NK-92 treated with Interleukin-12 subunit alpha and Interleukin-12 subunit beta, amount 100 ng/mL, for 24 hours (cell line): ENCODE data around the gene MMEL1.
"Not testable (repeated sequence)": the region's sequence is repeated elsewhere in the genome, so short reads cannot be mapped to it uniquely, and the experiment has no call there.

Experiments used
- DNase-seq: peaks from one replicate; lab custom pipeline; 2025; lab: John Stamatoyannopoulos, UW

The MMEL1 gene

DNA sequence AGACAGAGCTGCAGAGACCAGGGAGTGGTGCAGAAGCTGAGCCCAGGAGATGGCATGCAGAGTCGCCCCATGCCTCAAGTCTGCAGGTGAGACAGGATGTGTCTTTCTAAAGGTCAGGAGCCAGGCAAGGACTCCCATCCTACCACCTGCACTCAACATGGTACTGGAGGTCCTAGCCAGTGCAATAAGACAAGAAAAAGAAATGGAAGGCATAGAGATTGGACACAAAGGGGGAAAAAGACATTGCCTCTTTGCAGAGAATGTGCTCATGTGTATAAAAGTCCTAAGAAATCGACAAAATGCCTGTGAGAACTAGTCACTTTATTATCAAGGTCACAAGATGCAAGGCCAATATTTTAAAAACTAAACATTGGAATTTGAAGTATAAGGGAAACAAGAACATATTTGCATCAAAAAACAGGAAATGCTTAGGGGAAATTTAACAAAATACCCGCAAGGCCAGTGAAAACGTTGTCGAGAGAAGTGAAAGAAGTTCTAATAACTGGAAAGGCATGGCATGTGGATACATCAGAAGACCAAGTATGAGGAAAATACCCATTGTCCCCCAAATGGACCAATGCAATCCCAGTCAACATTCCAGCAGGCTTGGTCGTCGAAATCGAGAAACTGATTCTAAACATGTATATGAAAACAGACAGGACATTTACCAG, 59.4 kb downstream of the MMEL1 start:
- DNase-seq: no peak

- DNase-seq: no peak
Measured at GRCh38 chr1:2571348-2571747, 61.5 kb downstream of the MMEL1 start.

DNA sequence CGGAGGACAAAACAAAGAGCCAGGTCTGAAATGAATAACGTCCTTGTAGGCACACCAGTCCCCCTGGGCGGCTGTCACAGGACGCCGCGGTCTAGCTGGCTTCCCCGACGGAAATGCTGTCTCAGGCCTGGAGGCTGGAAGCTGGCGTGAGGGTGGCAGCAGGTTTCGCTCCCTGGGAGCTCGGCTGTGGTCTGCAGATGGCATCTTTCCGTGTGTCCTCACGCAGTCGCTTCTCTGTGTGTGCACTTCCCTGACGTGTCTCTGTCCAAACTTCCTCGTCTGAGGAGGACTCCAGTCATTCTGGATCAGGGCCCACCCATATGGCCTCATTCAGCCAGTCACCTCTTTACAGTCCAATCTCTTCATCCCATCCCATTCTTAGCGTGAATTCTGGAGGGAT, 62.5 kb downstream of the MMEL1 start:
- DNase-seq: no peak

GRCh38 chr1:2569703-2570102, 63.1 kb downstream of the MMEL1 start:
- not testable (repeated sequence) for DNase-seq

- DNase-seq: no peak
Measured at GRCh38 chr1:2569060-2569459, 63.8 kb downstream of the MMEL1 start.

- not testable (repeated sequence) for DNase-seq
Measured at GRCh38 chr1:2568187-2568816, 64.5 kb downstream of the MMEL1 start.

DNA sequence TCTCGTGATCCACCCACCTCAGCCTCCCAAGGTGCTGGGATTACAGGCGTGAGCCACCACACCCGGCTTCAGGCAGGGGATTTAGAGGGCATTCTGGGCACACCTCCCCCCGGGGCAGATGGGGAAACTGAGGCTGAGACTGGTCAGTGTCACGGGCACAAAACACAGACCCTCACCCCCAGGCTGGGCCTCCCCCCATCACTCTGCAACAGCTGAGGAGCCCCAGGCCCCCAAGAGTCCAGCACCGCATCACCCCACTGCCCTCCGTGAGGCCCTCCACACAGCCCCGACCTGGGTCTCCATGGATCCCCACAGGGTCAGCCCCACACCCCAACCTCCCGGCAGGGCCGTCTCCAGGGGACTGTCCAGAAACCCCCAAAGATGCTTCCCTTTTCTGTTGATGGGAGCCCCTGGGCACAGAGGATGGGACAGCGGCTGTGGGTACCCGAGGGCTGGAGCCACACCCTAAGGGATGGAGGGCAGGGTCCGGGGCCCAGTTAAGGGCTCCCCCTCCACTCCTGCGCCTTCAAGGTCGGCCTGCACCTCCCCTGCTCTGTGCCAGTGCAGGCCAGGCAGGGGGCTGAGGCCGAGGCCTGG, 65.6 kb downstream of the MMEL1 start:
- no peak for DNase-seq

DNA sequence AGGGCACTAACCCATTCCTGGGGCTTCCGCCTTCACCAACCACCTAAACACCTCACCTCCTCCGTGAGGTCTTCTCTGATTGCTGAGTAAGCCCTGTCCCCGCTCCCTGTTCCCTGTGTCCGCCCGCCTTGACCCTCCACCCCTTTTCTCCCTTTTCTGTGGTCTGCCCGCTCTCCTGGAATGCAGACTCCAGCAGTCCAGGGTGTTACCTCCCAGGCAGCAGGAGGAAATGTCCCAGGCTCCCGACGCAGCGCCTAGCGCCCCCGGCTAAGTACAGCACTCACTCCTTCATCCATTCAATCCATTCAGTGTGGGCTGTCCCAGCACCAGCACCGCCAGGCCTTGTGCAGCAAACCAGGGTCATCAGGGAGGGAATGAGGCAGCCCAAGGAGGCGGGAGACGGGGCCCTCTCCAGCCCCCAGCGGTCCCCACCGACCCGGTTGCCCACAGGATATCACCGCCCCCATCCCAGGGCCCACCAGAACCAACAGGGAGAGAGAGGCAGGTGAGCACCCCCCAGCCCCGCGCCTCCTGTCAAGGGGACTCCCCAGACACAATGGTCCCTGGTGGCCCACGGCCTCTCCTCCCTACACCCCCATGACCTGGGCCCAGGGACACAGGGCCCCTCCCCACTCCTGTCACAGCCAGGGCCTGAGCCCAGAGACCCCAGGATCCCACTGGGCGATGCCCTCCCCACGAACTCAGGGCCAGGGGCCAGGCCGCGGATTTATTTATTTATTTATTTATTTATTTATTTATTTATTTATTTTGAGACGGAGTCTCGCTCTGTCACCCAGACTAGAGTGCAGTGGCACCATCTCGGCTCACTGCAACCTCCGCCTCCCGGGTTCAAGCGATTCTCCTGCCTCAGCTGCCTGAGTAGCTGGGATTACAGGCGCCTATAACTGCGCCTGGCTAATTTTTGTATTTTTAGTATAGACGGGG, 66.4 kb downstream of the MMEL1 start:
- DNase-seq: no peak

- DNase-seq: no peak
Measured at GRCh38 chr1:2564815-2565374, 67.9 kb downstream of the MMEL1 start.

GRCh38 chr1:2564006-2564814, 68.6 kb downstream of the MMEL1 start:
- no peak for DNase-seq

DNA sequence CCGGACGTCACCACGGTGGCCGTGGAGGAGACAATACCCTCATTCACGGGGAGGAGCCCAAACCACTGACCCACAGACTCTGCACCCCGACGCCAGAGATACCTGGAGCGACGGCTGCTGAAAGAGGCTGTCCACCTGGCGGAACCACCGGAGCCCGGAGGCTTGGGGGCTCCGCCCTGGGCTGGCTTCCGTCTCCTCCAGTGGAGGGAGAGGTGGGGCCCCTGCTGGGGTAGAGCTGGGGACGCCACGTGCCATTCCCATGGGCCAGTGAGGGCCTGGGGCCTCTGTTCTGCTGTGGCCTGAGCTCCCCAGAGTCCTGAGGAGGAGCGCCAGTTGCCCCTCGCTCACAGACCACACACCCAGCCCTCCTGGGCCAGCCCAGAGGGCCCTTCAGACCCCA, 69.6 kb downstream of the MMEL1 start:
- DNase-seq: no peak

DNA sequence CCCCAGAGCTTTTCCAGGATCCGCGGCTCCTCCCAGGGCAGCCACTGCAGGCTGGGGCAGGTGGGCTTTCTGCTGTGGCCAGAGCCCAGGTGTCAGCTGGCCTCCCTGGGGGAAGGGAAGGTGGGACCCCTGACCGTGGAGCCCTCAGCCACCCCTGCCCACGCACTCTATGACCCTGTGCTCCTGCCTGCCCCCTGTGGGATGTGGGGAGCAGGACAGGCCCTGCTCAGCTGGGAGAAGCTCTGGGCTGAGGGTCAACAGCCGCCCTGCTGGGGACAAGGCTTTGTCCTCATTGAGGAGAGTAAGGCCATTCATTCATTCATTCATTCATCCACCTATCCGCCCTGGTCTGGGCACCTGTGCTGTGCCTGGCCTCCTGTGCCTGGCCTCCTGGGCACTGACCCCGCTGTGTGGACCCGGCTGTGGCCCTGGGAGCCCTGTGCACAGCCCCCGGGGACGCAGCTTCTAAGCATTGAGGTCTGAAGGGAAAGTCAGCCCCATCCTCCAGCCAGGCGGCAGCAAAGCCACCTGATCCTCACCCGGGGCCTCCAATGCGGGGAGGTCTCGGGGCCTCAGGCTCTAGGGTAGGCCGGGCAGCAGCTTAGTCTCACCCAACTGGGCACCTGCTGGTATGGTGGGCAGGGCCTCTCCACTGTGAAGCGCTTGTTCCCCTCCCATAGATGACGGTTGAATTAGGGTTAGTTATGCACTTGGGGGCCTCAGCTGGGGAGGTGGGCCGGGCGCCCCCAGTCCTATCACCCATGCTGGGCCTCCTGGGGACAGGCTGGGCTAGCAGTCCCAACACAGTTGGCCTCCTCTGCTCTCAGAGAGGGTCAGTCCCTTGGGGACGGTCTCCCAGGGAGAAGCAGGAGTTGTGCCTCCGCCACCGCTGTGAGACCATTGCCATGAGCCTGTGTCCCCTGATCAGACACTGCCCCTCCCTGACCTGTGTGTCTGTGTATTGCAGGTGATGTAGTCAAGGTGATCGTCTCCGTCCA, 70.6 kb downstream of the MMEL1 start:
- DNase-seq: no peak

DNA sequence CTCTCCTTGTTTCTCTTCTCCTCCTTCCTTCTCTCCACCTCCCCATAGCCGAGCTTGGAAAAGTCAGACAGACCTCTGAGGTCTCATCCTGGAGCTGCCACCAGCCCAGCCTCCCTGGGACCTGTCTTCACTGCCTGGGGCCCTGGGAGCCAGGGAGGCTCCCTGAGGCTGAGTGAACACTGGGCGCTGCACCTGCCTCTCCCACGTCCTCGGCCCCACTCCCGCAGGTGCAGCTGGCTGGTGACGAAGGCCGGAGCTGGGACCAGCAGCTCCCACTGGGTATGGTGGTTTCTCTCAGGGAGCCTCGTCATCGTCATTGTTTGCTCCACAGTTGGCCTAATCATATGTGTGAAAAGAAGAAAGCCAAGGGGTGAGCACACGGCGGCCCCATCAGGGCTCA, 71.4 kb downstream of the MMEL1 start:
- no peak for DNase-seq

DNA sequence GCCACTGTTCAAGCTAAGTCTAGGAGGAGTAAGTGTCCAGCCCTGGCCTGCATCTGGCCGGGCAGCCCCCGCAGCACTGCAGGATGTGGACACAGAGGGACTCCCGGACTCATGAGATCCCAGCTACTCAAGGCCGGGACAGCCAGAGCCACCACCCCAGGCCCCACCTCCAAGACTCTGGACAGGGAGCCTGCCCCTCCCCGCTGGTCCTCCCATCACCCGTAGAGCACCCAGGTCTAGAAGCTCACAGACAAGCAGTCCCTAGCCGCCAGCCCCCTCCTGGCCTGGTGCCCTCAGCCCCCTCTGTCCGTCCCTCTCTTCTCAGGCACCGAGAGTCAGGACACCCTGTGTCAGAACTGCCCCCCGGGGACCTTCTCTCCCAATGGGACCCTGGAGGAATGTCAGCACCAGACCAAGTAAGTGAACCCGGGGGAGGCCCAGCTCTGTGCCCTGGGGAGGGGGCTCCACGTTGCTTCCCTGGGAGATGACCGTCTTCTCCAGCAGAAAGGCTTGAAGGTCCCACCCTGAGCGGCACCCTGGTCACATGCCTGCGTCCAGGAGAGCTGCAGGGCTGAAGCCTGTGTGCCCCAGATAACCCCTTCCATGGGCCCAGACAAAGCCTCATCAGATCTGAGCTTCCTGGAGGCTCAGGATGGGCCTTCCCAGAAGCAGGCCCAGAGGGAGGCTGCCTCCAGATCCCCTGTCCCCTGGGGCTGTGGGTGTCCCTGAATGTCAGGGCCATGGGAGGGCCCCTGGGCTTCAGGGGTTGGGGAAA, 72.3 kb downstream of the MMEL1 start:
- no peak for DNase-seq

GRCh38 chr1:2559509-2560298, 73.1 kb downstream of the MMEL1 start:
- no peak for DNase-seq

DNA sequence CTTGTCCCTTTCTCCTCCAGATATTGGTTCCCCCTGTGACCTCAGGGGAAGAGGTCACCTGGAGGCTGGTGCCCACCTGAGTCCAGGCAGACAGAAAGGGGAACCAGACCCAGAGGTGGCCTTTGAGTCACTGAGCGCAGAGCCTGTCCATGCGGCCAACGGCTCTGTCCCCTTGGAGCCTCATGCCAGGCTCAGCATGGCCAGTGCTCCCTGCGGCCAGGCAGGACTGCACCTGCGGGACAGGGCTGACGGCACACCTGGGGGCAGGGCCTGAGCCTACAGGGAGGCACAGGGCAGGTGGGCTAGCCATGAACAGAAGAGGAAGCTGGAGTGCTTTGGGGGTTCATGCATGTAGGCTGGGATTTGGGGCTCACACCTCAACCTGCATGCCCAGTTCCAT, 74.0 kb downstream of the MMEL1 start:
- no peak for DNase-seq

GRCh38 chr1:2558420-2558819, 74.4 kb downstream of the MMEL1 start:
- DNase-seq: no peak
